Mucosa of descending colon (tissue), 3 donors: ENCODE data around the gene RAB27B. TPM values are rescaled to one million over a fixed set of nuclear protein-coding genes. Genes with fewer than 3 reads are reported as not detected.

Experiments
- ATAC-seq: fragments of 200-7000 bp; cut with Tn5 transposase; one replicate; pipeline ENCODE4 v1.9.1; 2020; ENCODE audit warnings: mild to moderate bottlenecking, moderate library complexity
- DNase-seq, 3 donors: peaks; one replicate each; pipeline ENCODE4 v3.0.0-alpha.2; 2020
- H3K36me3 ChIP-seq: fragments of 200-600 bp; one replicate; pipeline ENCODE4 v1.8.0; 2021; ENCODE audit warnings: low read depth, mild to moderate bottlenecking
- H3K4me1 ChIP-seq: fragments of 200-600 bp; one replicate; pipeline ENCODE4 v1.8.0; 2021; ENCODE audit warnings: low read depth, mild to moderate bottlenecking
- H3K4me3 ChIP-seq: fragments of 200-600 bp; one replicate; pipeline ENCODE4 v1.8.0; 2021; ENCODE audit warnings: mild to moderate bottlenecking
- H3K9me3 ChIP-seq: fragments of 200-600 bp; one replicate; pipeline ENCODE4 v1.8.0; 2021; ENCODE audit warnings: mild to moderate bottlenecking
- CTCF ChIP-seq: fragments of 200-600 bp; IDR thresholded peaks from one replicate; pipeline ENCODE4 v1.8.0; 2022; ENCODE audit warnings: antibody characterized with exemption, mild to moderate bottlenecking
- intact Hi-C, 2 donors: fragments of 100-400 bp; cut with DNase I in 1 of 2; cut with micrococcal nuclease in 1 of 2; formaldehyde crosslinking; loops; one replicate each; pipeline versions ENCODE4 v1.11.0 to v1.11.1; 2022; cut with DNase I, micrococcal nuclease
- long read RNA-seq, 2 donors: library from polyadenylated mRNA; unstranded; transcript quantifications; one replicate each; pipeline ENCODE4 v2.0.0, GENCODE V29; 2019 to 2021
- total RNA-seq, 3 donors: library from RNA; stranded (reverse); fragmentation: NEBNext Ultra II Directional in 2 of 3; extraction: Animal tissue kit (Norgen Biotek cat#: 25700) in 2 of 3; gene quantifications; one replicate each; pipeline versions ENCODE4 v1.2.1 to v1.2.4, GENCODE V29; 2021 to 2023
- donor health status: DM: no; HTN: no; CAD: no; lungs with moderate emphysema.
- donor health status: DM: no; HTN: no; CAD: no.
- donor health status: DM: no; HTN: yes; CAD: no.

The RAB27B gene, protein sequence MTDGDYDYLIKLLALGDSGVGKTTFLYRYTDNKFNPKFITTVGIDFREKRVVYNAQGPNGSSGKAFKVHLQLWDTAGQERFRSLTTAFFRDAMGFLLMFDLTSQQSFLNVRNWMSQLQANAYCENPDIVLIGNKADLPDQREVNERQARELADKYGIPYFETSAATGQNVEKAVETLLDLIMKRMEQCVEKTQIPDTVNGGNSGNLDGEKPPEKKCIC
- 10 to 100 TPM in 2 of 3 donors, 1 to 10 TPM in 1; 3.3 to 14.9 (median 10.6) TPM for total RNA-seq
- long read RNA-seq, donor 1, full-length matches to known transcripts: 1 of 3 reads
- long read RNA-seq, donor 1, partial matches to known transcripts: 0 of 3 reads
- long read RNA-seq, donor 1, other reads (novel, unspliced or antisense): 2 of 3 reads
- long read RNA-seq, donor 2, full-length matches to known transcripts: 2 of 3 reads
- long read RNA-seq, donor 2, partial matches to known transcripts: 1 of 3 reads
- long read RNA-seq, donor 2, other reads (novel, unspliced or antisense): 0 of 3 reads

GRCh38 chr18:54828281-54828881 lies at the start of gene RAB27B:
TSS of gene RAB27B (plus strand) at chr18:54828477. CDS start at chr18:54877586, 49,109 bp downstream.
- no peak for TF ChIP-seq CTCF
- peak; percentile 89 to 93 (median 91) for DNase-seq
- Histone ChIP-seq H3K36me3 (no peaks in the 10 kb centered on the region), H3K9me3 (peaks cover 4% of the 10 kb centered on the region), H3K4me3 (peak within 1 kb of the TSS; percentile 27), H3K4me1 (peaks cover 6% of the 10 kb centered on the region)
- ATAC-seq: peak; percentile 98
- intact Hi-C loops: no loop called here

DNA sequence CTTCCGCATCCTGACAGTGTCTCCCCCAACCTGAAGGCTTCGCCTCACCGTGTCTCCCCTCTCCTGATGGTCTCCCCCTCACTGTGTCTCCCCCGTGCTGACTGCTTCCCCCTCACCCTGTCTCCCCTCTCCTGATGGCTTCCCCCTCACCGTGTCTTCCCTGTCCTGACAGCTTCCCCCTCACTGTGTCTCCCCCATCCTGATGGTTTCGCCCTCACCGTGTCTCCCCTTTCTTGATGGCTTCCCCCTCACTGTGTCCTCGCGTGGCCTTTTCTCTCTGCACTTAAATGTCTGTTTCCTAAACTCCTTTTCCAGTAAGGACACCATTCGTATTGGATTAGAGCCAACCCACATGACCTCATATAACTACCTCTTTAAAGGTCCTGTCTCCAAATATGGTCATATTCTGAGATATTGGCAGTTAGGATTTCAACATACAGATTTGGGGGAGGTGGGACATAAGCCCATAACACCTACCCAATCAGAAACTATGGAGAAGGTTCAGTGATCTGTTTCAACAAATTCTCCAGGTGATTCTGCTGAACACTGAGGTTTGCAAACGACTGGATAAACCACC lies 47.9 kb upstream of the RAB27B start:
- no peak for TF ChIP-seq CTCF
- intact Hi-C loops: no loop called here
- no peaks in the 10 kb centered on the region for H3K4me1 ChIP-seq
- ATAC-seq: no peak
- no peak for DNase-seq
- H3K36me3 ChIP-seq: no peaks in the 10 kb centered on the region
- no peaks in the 10 kb centered on the region for H3K9me3 ChIP-seq
- no peak overlapping the region for H3K4me3 ChIP-seq

DNA sequence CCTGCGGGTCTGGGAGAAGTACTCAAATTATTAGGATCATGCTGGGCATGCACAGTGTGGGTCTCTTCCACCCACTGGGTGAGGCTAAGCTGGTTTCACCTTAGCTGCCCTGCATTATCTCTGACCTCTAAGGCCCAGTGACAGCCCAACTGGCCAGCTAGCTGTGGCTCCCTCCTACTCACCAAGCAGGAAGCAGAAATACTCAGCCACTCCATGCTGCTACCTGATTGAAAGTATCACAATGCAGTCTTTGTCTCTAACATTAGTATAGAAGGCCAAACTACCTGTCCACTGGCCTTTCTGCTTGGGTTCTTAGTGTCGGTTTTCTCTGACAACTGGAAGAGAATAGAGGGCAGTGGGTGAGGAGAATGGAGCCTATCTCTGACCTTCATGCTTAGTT lies 47.3 kb upstream of the RAB27B start:
- intact Hi-C loops: no loop called here
- no peak for TF ChIP-seq CTCF
- Histone ChIP-seq H3K36me3 (no peaks in the 10 kb centered on the region), H3K4me1 (no peaks in the 10 kb centered on the region), H3K9me3 (no peaks in the 10 kb centered on the region), H3K4me3 (no peak overlapping the region)
- ATAC-seq (no peak), DNase-seq (no peak)

- Histone ChIP-seq H3K9me3 (no peaks in the 10 kb centered on the region), H3K4me1 (no peaks in the 10 kb centered on the region), H3K4me3 (no peak overlapping the region), H3K36me3 (no peaks in the 10 kb centered on the region)
- no peak for TF ChIP-seq CTCF
- intact Hi-C loops: no loop called here
- no peak for DNase-seq
- no peak for ATAC-seq
These were observed 45.1 kb upstream of the RAB27B start for GRCh38 chr18:54783139-54783538.

- DNase-seq (no peak), ATAC-seq (no peak)
- no peaks in the 10 kb centered on the region for H3K36me3 ChIP-seq
- no peaks in the 10 kb centered on the region for H3K4me1 ChIP-seq
- no peak overlapping the region for H3K4me3 ChIP-seq
- H3K9me3 ChIP-seq: no peaks in the 10 kb centered on the region
- intact Hi-C loops: no loop called here
- no peak for TF ChIP-seq CTCF
These were observed 42.1 kb upstream of the RAB27B start for GRCh38 chr18:54786206-54786605.
